Measurements from ENCODE around the gene CFAP141.

Gene CFAP141

GRCh38 chr1:154167461-154167860 lies 38.7 kb downstream of the CFAP141 start:
- no peak for DNase-seq

DNA sequence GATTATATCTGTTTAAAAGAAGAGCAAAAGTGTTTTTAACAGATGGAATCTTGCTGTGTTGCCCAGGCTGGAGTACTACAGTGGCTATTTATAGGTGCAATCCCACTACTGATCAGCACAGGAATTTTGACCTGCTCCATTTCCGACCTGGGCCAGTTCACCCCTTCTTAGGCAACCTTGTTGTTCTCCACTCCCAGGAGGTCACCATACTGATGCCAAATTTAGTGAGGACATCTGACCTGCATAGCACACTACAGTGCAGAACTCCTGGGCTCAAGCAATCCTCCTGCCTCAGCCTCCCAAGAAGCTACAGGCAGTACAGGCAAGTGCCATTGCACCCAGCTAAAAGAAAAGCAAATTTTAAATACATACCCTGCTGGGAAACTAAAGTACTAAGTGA lies 39.9 kb downstream of the CFAP141 start:
- DNase-seq, result no peak

DNA sequence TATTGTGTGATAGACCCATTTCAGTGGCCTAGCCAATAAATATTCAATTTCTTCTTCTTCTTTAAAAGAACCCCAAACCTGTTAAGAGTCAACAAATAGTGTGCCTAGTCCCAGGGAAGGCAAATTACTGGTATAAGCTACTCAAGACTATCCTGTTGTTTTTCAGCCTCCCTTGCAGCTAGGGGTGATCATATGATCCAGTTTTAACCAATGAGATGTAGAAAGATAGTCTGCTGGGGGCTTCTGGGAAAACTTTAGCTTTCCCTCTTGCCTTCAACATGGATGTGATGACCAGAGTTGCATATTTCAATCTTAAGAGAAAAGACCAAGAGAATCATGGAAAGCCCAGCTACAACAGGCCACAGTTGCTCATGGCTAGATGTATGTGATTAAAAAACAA lies 46.6 kb downstream of the CFAP141 start:
- DNase-seq, result no peak

GRCh38 chr1:154158307-154159125 lies 47.6 kb downstream of the CFAP141 start:
- DNase-seq, result no peak

GRCh38 chr1:154157520-154158306 lies 48.4 kb downstream of the CFAP141 start:
- no peak for DNase-seq

- DNase-seq, result no peak
Observed at GRCh38 chr1:154155251-154155650, 50.9 kb downstream of the CFAP141 start.

DNA sequence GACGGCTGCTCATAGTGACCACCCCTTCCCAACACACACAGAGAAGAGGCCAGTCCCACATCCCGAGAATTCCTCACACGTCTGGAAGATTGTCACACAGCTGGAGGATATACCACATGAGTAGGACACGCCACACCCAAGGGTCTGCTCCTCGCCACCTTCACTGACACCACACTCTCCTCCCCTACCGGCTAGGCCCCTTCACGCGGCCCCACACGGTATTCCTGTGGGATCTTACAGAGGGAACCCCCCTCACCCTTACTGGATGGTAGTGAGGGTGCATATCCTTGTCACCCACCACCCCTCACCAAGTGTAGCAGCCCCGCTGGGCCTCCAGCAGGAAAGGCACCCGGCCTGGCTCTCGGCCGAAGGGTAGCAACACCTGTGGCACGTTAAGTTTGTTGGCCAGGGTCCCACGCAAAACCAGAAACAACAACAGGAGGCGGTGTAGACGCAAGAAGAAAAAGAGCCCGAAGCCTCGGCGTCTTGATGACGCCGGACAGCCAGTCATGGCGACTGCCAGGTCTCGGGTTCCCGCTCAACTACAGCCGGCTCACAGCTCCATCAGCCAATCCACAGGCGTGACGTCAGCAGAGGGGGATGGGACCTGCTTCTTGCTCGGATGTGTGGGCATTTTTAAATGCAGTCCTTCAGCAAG lies 51.5 kb downstream of the CFAP141 start, which contains the start of gene NUP210L:
TSS of gene NUP210L (minus strand) at position 540 of the 658 bp plus-strand sequence.
- DNase-seq, result no peak

GRCh38 chr1:154154053-154154452 lies 52.1 kb downstream of the CFAP141 start:
- no peak for DNase-seq

DNA sequence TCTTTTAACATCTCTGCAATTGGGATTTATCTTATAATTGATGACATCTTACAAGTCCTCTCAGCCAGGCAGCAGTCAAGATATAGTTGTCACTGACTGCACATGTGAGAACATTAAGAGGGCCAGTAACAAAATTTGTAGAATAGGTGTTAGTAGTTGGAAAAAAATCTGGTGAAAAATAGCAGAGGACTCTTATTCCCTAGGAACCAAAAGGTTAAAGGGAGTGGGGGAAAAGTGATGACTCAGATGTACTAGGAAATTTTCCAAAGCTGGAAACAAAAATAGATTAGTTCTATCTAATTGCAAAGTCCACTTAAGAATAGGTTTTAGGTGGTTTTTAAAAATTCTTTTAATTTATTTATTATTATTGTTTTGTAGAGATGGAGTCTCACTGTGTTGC lies 54.8 kb downstream of the CFAP141 start:
- DNase-seq, result no peak
